Esophagus muscularis mucosa (tissue), 4 donors: ENCODE measurements around the gene SELENOO. TPM values are rescaled to one million over a fixed set of nuclear protein-coding genes. Genes with fewer than 3 reads are reported as not detected.
"Not testable (repeated sequence)": the region's sequence is repeated elsewhere in the genome, so short reads cannot be mapped to it uniquely, and the experiment has no call there.

ENCODE experiments used
- DNase-seq: peaks from one replicate; pipeline ENCODE4 v3.0.0-alpha.2; 2017; ENCODE audit errors: extremely low spot score
- H3K27ac ChIP-seq, 4 donors: fragments of 200-600 bp; sonication (generic); replicated peaks in 1 of 4; 1 replicate in 3 of 4; 2 replicates in 1 of 4; pipeline ENCODE4 v1.5.1; 2016 to 2019; ENCODE audit warnings: mild to moderate bottlenecking in 1 of 4
- H3K27me3 ChIP-seq, 4 donors: fragments of 200-600 bp; sonication (generic); one replicate each; pipeline versions ENCODE4 v1.5.1 to v1.6.0; 2016 to 2019
- H3K36me3 ChIP-seq, 4 donors: fragments of 200-600 bp; sonication (generic); one replicate each; pipeline ENCODE4 v1.5.1; 2016 to 2019
- H3K4me1 ChIP-seq, 4 donors: fragments of 200-600 bp; sonication (generic); one replicate each; pipeline ENCODE4 v1.5.1; 2016 to 2019
- H3K4me3 ChIP-seq, 4 donors: fragments of 200-600 bp; sonication (generic); 1 replicate in 2 of 4; 2 replicates in 2 of 4; pipeline ENCODE4 v1.5.1; 2016 to 2019; ENCODE audit warnings: mild to moderate bottlenecking in 4 of 4, moderate library complexity in 1 of 4
- H3K9me3 ChIP-seq, 4 donors: fragments of 200-600 bp; sonication (generic); 1 replicate in 3 of 4; 2 replicates in 1 of 4; pipeline ENCODE4 v1.5.1; 2016 to 2019
- EP300 ChIP-seq: sonication (generic); formaldehyde crosslinking; IDR thresholded peaks from one replicate; pipeline ENCODE4 v1.6.1; 2017; ENCODE audit warnings: antibody characterized with exemption
- POLR2A ChIP-seq: fragments of 450-650 bp; IDR thresholded peaks from one replicate; pipeline ENCODE4 v1.6.1; 2017; ENCODE audit warnings: antibody characterized with exemption, moderate library complexity, mild to moderate bottlenecking, low read depth
- POLR2AphosphoS5 ChIP-seq, 2 donors: sonication (generic); formaldehyde crosslinking; IDR thresholded peaks; one replicate each; pipeline ENCODE4 v1.6.1; 2017; ENCODE audit warnings: antibody characterized with exemption in 2 of 2
- WGBS: methylation state at CpG from one replicate; pipeline ENCODE4 v1.1.5; 2018; 5-methylcytosine and 5-hydroxymethylcytosine counted together
- intact Hi-C: fragments of 100-400 bp; cut with DNase I; formaldehyde crosslinking; loops from one replicate; pipeline ENCODE4 v1.15.1; 2023
- total RNA-seq, 4 donors: library from RNA; depleted of rRNA; stranded (reverse); fragments of >200 nt; gene quantifications; one replicate each; pipeline versions ENCODE4 v1.1.0 to v1.2.1, GENCODE V29; 2016
- TF ChIP-seq, protein P1 (sequence below), 3 experiments: fragments of 200-600 bp in 2 of 3; fragments of 450-650 bp in 1 of 3; sonication (generic) in 2 of 3; IDR thresholded peaks; one replicate each; pipeline ENCODE4 v1.5.1; 2017 to 2019; ENCODE audit warnings: antibody characterized with exemption in 3 of 3, mild to moderate bottlenecking in 2 of 3, moderate library complexity in 1 of 3

SELENOO gene
- total RNA-seq, 4 donors from 2014 or later, result 22.4 to 41.0 (median 23.0) TPM

DNA sequence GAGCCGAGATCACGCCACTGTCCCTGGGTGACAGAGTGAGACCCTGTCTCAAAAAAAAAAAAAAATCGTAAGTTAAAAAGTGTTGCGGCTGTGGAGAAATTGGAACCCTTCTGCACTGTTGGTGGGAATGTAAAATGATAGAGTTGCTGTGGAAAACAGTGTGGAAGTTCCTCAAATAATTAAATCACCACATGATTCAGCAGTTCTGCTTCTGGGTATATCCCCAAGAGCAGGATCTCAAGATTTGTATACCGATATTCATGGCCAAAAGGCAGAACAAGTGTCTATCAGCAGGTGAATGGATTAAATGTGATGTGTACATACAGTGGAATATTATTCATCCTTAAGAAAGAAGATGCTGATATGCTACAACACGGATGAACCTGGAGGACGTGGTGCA lies 3.8 kb downstream of the SELENOO start:
- Histone ChIP-seq H3K4me3 (no peak overlapping the region), H3K36me3 (peaks cover 6 to 46% (median 42%) of the 10 kb centered on the region in 4 donors), H3K4me1 (peaks cover 35 to 63% (median 58%) of the 10 kb centered on the region in 4 donors), H3K9me3 (no peaks in the 10 kb centered on the region), H3K27ac (no peak overlapping the region), H3K27me3 (no peaks in the 10 kb centered on the region)
- TF ChIP-seq, protein P1, sequence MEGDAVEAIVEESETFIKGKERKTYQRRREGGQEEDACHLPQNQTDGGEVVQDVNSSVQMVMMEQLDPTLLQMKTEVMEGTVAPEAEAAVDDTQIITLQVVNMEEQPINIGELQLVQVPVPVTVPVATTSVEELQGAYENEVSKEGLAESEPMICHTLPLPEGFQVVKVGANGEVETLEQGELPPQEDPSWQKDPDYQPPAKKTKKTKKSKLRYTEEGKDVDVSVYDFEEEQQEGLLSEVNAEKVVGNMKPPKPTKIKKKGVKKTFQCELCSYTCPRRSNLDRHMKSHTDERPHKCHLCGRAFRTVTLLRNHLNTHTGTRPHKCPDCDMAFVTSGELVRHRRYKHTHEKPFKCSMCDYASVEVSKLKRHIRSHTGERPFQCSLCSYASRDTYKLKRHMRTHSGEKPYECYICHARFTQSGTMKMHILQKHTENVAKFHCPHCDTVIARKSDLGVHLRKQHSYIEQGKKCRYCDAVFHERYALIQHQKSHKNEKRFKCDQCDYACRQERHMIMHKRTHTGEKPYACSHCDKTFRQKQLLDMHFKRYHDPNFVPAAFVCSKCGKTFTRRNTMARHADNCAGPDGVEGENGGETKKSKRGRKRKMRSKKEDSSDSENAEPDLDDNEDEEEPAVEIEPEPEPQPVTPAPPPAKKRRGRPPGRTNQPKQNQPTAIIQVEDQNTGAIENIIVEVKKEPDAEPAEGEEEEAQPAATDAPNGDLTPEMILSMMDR (IDR thresholded peaks at IDR 0.05), result no peak
- no peak for TF ChIP-seq EP300
- no peak for TF ChIP-seq POLR2AphosphoS5 (IDR thresholded peaks at IDR 0.05)
- TF ChIP-seq POLR2A, result no peak
- intact Hi-C loops, result no loop called here
- DNase-seq, result no peak
- 80% methylated on average over 7 of the region's 7 CpGs for WGBS

DNA sequence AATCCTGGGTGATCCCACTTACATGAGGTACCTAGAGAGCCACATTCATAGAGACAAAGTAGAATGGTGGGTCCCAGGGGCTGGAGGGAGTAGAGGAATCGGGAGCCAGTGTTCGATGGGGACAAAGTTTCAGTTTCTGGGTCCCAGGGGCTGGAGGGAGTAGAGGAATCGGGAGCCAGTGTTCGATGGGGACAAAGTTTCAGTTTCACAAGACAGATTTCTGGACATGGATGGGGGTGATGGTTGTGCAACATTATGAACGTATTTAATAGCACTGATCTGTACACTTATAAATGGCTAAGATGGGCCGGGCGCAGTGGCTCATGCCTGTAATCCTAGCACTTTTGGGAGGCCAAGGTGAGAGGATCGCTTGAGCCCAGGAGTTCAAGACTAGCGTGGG lies 4.2 kb downstream of the SELENOO start:
- H3K9me3 ChIP-seq, H3K4me3 ChIP-seq, H3K27ac ChIP-seq, DNase-seq, H3K27me3 ChIP-seq, intact Hi-C loops: not testable (repeated sequence)
- Histone ChIP-seq H3K4me1 (peaks cover 31 to 63% (median 56%) of the 10 kb centered on the region in 4 donors), H3K36me3 (peaks cover 6 to 47% (median 44%) of the 10 kb centered on the region in 4 donors)
- 83% methylated on average over 9 of the region's 9 CpGs for WGBS

DNA sequence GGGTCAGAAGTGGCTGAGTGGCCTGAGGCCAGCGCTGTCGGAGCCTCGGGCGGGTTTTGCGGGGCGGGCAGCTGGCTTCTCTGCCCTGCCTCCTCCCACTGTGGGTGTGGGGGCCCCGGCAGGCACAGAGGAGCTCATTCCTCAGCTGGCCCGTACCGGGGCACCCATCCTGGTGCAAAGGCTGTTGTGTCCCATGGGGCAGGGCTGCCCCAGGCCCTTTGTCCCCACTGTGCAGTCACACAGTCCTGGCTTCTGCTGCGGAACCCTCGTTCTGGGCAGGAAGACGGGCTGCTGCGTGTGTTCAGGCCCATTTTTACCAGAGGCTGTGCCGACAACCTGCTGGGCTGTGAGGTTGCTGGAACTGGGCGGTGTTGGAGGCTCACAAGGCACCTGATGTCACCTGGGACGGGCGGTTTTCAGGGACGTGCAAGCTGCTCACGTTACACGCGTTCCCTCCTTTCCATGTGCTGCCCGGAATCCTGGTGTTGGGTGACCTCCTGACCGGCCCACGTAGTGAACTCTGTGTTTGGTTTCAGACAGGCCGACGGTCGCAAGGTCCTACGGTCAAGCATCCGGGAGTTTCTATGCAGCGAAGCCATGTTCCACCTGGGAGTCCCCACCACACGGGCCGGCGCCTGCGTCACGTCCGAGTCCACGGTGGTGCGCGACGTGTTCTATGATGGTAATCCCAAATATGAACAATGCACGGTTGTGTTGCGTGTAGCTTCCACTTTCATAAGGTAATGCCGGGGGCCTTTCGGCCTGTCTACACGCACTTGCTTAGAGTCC lies 5.2 kb downstream of the SELENOO start:
- WGBS, result 90% methylated on average over 31 of the region's 45 CpGs
- H3K27ac ChIP-seq, result peak overlapping the region; percentile 1 to 59 (median 50)
- intact Hi-C loops, result no loop called here
- peaks cover 28 to 65% (median 53%) of the 10 kb centered on the region in 4 donors for H3K4me1 ChIP-seq
- no peaks in the 10 kb centered on the region for H3K9me3 ChIP-seq
- no peak for TF ChIP-seq POLR2AphosphoS5 (IDR thresholded peaks at IDR 0.05)
- no peak for TF ChIP-seq POLR2A
- TF ChIP-seq, protein P1 (IDR thresholded peaks at IDR 0.05), result no peak
- TF ChIP-seq EP300, result no peak
- H3K36me3 ChIP-seq, result peaks cover 12 to 57% (median 54%) of the 10 kb centered on the region in 4 donors
- H3K27me3 ChIP-seq, result no peaks in the 10 kb centered on the region
- no peak for DNase-seq
- H3K4me3 ChIP-seq, result no peak overlapping the region

DNA sequence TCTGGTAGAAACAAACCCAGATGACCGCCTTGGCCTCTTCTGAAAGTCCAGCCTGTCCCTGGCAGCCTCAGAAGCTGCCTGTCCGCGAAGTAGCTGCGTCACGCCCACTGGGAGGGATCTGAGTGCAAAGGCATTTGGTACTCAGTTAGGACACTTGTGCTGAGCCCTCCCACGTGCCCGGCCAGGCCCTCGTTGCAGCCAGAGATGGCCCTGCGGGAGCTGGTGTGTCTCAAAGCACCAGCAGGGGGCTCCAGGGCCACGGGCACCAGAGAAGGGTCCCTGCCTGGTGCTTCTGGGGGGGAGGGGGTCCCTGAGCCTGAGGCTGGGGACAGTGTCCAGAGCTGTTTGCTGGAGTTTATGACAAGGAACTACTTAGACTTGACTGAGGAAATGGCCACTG lies 5.8 kb downstream of the SELENOO start:
- WGBS, result 100% methylated on average over 2 of the region's 10 CpGs
- Histone ChIP-seq H3K27ac (peak overlapping the region; percentile 24 to 59 (median 50)), H3K4me1 (peaks cover 28 to 61% (median 50%) of the 10 kb centered on the region in 4 donors), H3K4me3 (no peak overlapping the region), H3K27me3 (no peaks in the 10 kb centered on the region), H3K36me3 (peaks cover 14 to 63% (median 58%) of the 10 kb centered on the region in 4 donors), H3K9me3 (no peaks in the 10 kb centered on the region)
- intact Hi-C loops, result no loop called here
- DNase-seq, result no peak
- no peak for TF ChIP-seq POLR2A
- no peak for TF ChIP-seq EP300
- peak; percentile 12 to 52 for TF ChIP-seq POLR2AphosphoS5 (IDR thresholded peaks at IDR 0.05)
- TF ChIP-seq, protein P1 (IDR thresholded peaks at IDR 0.05), result peak in 2 of 3 experiments; percentile 11 to 49

DNA sequence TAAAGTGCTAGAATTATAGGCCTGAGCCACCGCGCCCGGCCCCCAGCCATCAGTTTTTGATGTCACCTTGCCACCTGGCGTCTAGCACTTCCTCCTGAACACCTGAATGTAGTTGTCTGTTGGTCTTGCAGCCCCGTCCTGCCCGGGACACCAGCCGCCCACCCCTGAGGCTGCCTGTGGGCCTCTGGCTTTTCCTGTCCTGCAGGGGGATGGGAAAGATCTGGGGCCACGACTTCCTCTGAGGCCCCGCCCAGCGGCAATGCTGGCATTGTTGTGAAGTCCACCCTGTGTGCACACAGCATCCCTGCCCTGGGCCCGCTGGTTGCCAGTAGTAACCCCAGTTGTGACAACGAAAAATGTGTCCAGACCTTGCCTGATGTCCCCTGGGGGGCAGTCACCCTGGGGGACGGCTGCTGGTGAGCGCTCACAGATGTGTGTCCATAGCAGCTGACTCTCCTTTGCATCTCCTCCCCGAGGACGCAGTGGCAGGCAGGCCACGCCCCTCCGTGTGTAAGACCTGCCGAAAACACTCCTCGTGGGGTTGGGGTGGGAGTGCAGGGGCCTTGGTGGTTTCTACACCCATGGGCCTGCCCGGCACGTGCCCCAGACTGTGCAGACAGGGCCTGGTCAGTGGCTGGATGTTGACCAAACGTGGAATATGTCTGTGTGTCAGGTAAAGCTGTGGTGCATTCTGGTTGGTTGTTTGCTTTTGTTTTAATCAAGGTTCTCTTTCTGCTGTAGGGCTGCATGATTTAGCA lies 6.8 kb downstream of the SELENOO start:
- H3K4me1 ChIP-seq, result peaks cover 19 to 52% (median 40%) of the 10 kb centered on the region in 4 donors
- H3K4me3 ChIP-seq, result no peak overlapping the region
- no peaks in the 10 kb centered on the region for H3K27me3 ChIP-seq
- intact Hi-C loops, result loop anchor here (2.0 kb wide), 1 partner anchor 59 kb away; no protein-coding TSS in a partner anchor
- H3K36me3 ChIP-seq, result peaks cover 18 to 73% (median 68%) of the 10 kb centered on the region in 4 donors
- 74% methylated on average over 11 of the region's 23 CpGs for WGBS
- TF ChIP-seq, protein P1 (IDR thresholded peaks at IDR 0.05), result no peak
- TF ChIP-seq EP300 (no peak), POLR2AphosphoS5 (IDR thresholded peaks at IDR 0.05) (no peak), POLR2A (no peak)
- no peak overlapping the region for H3K27ac ChIP-seq
- no peaks in the 10 kb centered on the region for H3K9me3 ChIP-seq
- no peak for DNase-seq
